T-helper 9 cell (primary cell): ENCODE measurements around the gene PPP4R4.
"Not testable (repeated sequence)": the region's sequence is repeated elsewhere in the genome, so short reads cannot be mapped to it uniquely, and the experiment has no call there.

Experiments
- DNase-seq: peaks from one replicate; pipeline ENCODE4 v3.0.0-alpha.2; 2020

The PPP4R4 gene

DNA sequence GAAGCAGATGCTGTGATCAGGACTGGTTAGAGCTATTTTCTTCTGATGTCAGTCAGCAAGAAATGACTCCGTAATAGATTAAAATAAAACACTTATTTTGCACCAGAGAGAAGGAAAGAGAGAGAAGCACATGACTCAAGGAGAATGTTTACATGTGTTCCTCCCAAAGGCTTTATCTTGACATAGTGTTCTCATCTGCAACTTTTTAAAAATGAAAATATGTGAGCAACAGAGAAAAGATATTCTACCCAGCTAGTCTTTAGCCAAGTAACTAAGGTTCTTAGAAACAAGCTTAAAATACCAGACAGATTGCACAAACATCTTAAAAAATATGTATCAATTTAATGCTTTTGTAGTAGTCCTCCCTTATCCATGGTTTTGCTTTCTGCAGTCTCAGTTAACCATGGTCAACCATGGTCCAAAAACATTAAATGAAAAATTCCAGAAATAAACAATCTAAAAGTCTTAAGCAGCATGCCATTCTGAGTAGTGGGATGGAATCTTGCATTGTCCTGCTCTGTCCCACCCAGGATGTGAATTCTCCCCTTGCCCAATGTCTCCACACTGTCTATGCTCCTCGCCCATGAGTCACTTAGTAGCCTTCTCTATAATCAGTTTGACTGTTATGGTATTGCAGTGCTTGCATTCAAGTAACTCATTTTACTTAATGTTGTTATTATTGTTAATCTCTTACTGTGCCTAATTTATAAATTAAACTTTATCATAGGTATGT is 109.0 kb downstream of the PPP4R4 start:
- DNase-seq: no peak

DNA sequence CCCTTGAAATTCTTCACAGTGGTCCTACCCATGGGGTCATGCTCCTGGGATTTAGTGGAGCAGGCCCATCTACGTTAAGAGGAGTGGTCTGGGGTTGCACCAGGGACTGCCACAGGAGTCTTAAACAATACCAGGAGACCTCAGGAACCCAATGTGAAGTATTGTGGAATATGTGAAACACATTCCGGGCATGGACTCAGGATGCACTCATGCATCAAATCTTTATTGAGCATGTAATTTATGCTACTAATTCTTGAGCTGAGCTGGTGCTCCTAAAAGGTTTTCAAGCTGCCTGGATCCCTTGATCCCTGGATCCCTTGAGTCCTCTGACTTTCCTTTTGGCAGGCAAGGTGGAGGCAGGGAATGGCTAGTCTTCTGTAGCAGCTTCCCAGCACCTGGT is 110.1 kb downstream of the PPP4R4 start:
- no peak for DNase-seq

DNA sequence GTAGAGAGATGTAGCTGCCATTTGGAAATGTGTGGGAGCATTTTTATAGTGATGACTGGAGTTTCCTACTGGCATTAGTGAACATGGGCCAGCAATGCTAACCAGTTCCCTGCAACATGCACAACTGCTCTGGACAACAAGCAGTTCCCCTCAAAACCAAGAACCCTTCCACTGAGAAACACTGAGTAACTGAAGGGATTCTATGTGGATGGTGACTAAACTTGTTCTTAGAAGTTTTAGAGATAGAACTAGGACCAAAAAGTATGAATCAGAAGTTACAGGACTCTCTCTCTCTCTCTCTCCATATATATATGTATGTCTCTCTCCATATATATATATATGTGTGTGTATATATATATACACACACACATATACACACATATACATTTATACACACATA is 111.0 kb downstream of the PPP4R4 start:
- no peak for DNase-seq

DNA sequence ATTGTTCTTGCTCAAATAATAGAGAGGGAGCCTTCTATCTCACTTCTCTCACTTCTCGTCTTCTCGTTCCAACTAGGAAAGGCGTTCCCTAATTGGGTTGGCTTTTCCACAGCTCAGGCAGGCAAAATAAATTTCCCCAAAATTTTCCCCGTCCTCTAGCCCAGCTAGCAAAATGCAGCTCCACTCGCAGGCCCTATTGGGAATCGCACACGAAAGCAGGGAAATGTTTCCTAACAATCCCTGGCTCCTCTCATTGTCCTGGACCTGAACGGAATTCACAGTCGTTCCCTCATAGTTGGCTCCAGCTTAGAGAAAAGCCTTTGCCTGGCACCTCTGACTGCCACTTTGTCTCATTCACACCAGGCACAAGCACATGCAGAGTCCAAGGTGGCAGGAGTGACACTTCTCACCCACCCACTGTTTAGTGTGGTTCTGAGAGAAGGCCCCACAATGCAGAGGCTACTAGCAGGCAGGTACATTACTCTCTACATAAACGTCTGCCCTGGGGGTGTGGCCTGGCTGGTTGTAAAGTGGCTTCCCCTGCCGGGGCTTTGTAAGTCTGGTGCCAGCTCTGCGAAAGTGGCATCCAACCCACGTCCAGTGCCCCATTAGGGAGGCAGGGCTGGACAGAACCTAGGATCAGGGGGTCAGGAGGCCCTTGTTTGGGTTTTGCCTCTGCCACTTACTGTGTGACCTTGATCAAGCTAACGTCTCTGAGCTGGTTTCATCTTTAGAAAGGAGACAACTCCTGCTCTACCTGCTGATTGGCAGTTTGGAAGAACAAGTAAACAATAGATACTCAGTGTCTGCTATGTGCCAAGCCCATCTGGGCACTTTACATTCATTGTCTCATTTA is 114.7 kb downstream of the PPP4R4 start:
- DNase-seq: no peak

DNA sequence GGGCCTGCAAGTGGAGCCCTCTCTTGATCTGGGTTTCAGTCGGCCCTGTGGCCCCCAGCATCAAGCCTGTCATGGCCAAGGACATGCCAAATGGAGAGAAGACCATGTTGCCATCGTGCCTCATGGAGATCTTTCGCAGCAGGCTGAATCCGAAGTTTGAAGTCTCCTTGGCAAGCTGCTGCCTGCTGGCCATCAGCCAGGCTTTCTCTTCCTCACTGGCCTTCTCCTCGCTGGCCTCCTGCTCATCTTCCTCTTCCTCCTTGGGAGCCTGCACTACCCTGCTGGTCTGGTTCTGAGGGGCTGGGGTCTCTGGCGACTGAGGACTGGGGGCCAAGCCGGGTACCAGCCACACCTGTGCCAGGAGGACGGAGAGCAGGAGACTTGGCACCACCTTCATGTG is 116.1 kb downstream of the PPP4R4 start:
- no peak for DNase-seq

DNA sequence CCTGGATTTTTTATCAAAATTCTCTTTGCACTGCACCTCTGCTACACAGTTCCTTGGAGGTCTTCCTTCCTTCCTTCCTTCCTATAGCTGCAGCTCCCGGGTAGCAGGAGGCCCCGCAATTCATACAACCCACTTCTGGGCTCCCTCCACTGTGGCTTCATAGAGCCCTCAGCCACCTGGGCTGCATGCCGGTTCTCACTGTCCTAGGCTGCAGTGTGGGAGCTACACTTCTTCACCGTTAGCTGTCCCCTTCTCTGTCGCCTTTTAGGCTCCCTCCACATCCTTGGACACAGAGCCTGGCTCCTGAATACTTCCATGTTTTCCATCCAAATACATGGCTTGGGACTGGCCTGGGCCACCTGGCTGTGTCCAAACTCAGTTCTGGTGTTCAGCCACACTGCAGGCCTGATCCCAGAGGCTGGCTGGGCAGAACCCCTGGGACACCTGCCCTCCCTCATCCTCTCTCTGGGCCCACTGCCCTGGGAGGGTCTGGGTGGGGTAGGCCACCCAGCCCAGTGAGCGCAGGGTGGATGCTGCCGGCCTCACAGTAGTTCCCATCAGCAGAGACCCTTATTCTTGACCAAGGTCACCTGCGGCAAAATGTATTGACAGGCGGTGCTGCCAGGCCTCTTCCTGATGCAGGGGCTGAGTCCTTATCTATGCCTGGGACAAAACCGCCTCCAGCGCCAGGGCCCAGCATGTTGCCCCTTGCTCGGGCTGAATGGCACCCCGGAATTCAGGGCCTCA is 117.2 kb downstream of the PPP4R4 start:
- no peak for DNase-seq

DNA sequence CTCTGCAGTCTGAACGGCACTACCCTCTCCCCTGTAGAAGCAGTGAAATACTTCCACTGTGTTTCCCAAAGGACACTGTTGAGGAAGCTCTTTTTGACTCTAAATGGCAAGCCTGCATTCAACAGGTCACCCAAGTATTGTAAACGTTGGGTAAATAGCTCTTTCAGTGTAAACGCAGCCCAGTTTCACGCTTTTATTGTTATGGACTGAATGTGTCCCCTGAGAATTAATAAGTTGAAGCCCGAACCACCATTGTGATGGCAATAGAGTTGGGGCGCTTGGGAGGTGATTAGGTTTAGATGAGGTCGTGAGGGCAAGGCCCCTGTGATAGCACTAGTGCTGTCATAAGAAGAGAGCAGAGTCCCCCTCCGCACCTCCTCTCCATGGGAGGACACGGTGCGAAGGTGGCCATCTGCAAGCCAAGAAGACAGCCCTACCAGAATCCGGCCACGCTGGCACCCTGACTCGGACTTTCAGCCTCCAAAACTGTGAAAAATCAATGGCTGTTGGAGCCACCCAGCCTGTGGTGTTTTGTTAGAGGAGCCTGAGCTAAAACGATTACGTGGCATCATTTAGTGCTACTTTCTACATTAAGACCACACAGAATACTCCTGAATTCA is 117.9 kb downstream of the PPP4R4 start:
- DNase-seq: no peak

DNA sequence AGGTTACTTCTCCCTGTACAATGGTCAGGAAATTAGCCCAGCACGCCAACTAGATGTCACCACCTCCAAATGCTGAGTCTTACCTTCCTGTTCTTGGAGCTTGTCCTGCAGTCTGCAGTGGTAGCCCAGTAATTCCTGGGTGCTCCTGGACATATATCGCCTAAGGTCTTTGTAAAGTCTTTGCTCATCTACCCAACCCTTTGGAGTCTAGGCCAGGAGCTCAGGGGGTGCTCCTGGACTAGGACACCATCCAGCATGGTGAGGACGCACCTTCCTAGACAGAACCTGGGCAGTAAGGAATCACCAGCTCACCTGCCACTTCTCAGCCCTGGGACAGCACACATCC is 118.4 kb downstream of the PPP4R4 start:
- no peak for DNase-seq

DNA sequence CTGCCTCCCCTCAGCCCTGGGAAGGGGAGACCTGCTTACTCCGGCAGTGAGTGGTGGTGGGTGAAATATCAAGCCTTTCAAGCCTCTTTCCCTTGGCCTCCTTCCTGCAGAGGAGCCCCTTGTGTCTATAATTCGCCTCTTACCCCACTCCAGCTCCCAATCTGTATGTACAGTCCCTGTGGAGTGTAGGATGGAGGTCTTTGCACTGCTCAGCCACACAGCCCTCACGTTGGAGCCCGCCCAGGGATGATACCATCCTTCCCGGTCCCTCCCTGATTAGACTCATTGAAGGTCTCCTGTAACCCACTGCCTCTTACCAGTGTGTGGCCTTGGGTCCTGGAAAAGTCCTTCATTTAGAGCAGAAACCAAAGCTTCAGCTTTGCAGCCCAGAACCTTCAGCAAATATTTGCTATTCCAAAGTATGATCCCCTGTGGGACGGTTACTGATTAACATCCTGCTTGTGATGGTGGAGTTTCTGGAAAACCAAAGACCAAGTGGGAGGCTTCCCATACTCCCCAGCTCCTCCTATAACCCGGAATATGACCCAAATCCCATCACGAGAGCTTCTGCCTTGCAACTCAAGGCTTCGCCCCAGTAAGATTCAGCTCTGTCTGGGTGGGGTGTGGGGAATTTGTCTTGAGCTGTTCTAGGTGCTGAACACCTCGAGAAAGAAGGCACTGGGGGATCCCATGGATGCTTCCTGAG is 118.9 kb downstream of the PPP4R4 start, which contains the start of gene SERPINA10:
TSS of gene SERPINA10 (minus strand) at position 397 of the 706 bp plus-strand sequence. CDS start 2,675 bp downstream, outside the sequence.
- DNase-seq: no peak

DNA sequence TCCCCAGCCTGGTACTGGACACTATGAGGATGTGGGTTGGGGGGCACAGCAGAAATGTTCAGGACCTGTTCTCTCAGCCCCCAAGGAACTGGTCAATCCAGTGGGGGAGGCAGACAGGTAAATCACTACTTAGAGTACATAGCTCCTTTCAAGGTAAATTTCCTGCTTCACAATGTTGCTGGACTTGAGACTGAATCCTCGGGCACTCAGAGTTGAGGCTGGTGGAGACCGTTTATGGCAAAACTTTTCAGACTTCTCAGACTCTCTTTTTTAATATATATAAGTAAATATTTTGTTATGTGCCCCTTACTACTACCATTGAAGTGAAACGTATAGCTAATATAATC is 119.4 kb downstream of the PPP4R4 start:
- no peak for DNase-seq

DNA sequence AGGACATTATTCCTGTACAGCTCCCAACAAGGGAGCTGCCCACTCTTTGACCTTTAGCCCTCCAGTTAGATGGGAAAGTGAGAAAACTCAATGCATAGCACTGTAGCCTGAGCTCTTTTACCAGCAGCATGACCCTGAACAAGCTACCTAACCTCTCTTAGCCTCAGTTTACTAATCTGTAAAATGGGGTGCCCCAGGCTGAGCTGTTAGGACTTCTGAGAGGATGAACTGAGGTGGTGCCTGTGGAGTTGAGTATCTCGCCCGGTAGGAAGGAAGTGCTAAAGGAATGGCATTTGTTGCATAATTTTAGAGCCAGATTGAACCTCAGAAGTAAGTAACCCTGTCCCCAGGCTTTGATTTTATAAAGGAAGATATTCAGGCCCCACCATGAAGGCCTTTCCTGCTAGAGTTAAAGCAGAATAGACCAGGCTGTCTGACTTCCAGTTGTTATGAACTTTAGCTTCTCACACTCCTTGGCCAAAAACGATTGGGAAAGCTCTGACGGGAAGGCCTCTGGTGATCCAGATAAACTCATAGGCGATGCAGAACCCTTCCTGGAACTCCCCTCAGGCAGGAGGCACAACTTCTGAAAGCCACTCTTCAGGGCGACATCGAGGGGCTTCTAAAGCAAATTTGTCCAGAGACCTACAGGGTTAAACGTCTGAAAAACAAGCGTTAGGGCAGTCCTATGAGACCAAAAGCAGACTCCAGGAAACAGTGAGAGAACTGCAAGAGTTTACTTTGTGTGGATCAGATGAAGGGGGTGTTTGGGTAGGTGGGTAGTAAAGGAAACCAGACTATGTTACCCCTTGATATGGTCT is 121.4 kb downstream of the PPP4R4 start:
- no peak for DNase-seq

DNA sequence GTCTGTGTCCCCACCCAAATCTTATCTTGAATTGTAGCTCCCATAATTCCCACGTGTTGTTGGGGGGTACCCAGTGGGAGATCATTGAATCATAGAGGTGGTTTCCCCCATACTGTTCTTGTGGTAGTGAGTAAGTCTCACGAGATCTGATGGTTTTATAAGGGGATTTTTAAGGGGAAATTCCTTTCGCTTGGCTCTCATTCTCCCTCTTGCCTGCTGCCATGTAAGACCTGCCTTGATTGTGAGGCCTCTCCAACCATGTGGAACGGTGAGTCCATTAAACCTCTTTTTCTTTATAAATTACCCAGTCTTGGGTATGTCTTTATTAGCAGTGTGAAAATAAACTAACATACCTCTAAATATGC is 122.0 kb downstream of the PPP4R4 start:
- not testable (repeated sequence) for DNase-seq

DNA sequence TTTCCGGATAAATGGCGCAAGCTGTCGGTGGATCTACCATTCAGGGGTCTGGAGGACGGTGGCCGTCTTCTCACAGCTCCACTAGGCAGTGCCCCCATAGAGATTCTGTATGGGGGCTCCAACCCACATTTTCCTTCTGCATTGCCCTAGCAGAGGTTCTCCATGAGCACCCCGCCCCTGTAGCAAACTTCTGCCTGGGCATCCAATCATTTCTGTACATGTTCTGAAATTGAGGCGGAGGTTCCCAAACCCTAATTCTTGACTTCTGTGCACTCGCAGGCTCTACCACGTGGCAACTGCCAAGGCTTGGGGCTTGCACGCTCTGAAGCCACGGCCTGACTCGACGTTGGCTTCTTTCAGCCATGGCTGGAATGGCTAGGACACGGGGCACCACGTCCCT is 124.0 kb downstream of the PPP4R4 start:
- no peak for DNase-seq

DNA sequence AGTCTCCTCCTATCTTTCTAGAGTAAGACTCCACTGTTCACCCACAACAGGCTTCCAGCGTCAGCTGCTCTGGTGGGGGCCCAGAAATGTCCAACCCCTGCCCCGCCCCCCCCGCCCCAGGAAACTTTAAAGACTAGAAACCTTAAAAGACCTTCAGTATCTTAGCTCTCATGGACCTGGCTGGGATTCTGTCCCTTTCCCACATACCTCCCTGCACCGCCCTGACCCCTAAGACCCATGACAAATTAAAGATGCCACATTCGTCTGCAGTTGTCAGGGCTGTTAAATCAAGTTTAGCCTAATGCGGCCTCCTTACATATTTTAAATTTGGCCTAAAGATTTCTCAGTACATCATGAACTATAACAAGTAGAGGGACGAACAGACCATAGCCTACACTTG is 129.0 kb downstream of the PPP4R4 start:
- no peak for DNase-seq

DNA sequence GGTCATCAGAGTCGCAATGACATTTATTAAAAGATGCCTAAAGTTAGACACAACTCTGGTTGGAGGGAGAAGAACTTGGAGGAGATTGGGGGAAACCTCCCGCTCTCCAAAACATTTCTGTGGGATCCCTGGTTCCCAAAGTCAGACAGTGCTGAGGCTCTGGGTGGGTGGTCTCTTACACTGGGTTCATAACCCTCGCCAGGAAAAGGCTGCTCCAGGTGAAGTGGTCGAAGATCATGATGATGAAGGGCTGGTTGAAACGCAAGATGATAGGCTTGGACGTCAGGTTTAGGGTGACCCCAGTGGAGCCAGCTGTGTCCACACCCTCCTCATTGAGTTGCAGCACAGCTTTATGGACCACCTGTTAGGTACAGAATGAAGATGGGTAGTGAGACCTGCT is 130.1 kb downstream of the PPP4R4 start:
- no peak for DNase-seq

DNA sequence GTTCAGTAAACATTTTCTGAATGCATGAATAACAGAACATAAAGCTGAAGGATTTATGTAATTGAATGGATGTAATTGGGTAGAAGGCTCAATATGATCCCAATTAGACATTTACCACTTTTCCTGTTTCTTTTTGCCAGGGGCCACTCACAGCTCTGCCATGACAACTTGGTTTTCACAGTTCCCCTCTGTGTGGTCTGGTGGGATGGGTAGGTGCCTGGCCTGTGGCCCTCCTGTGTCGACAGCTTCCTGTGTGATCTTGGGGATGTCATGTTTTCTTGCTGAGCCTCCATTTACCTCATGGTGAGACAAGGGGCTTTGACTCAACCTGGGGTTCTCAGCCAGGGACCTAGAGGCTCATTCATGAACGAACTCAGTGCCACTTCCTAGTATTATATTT is 131.5 kb downstream of the PPP4R4 start:
- DNase-seq: no peak

DNA sequence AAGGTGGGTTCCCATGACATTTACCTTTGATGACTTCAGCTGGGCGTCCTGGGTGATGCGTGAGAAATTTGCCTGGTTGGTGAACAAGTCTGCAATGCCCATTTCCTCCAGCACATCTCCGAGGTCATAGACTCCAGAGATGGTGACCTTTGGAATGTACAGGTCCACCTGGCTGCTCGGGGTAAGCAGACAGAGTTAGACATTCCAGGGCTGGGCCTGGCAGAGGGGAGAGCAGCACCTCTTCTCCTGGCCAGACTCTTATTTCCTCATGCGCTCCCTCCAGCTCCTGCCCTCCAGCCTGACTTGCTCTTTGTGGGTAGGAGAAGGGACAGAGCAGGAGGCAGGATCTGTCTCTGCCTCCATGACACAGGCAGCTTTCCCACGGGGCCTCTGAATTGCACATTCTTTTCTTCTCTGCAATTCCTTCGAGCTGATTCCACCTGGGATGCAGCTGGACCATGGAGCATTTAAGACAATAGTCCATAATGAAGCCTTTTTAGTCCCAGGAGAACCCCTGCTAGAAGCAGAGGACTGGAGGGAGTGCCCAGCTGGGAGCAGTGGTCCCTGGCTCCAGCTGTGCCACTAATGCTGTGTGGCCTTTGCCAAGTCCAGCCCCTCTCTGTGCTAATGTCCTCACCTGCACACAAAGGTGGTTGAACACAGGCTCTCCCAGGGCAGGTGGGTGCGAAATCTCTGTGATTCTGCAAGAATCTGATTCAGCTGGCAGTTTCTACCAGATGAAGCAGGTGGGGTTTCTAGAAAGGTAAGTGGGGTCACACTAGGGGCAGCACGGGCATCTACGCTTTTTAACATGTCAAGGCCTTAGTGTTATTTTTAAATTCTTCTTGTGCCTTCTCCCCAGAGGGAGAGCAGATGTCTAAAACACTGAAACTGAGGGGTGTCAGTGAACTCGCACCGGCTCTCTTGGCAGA is 132.2 kb downstream of the PPP4R4 start:
- DNase-seq: no peak

DNA sequence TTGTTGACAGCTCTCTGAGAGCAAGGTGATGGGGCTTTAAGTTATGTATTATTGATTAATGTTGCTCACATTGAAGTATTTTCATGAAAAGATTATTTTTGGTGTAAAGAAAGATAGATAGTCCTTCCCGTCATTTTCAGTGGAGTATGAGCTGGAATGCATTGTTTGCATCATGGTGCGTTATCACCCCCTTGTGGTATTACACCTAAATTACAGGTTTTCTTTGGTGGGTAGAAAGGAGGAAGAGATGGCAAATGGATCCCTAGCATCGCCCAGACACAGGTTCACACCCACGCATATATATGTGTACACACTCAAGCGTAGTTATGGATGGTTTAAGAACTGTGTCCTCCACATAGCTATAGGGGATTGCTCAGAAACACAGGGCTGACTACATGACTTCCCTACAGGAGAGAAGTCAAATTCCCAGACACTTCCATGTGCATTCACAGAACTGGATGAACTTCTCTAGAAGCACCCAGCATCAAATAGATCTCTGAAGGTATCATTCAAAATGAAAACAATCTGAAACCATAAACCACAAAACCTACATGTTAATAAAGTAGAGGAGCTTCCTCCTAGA is 133.4 kb downstream of the PPP4R4 start:
- DNase-seq: no peak

DNA sequence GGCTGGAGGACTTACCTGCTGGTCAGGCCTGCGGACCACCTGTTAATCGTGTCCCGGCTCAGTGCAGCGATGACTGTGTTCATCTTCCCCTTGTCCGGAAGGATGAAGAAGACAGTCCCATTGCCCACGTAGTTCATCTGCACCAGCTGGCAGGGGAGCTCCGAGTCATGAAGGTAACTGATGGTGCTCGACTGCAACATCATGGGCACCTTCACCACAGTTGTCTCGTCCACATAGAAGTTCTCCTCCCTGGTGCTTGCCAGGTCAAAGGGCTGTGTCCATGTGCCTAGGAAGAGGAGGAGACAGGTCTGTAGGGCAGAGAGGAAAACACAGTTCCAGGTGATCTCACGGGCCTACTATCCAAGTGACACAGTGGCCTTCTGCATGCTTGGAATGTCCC is 135.6 kb downstream of the PPP4R4 start:
- no peak for DNase-seq

DNA sequence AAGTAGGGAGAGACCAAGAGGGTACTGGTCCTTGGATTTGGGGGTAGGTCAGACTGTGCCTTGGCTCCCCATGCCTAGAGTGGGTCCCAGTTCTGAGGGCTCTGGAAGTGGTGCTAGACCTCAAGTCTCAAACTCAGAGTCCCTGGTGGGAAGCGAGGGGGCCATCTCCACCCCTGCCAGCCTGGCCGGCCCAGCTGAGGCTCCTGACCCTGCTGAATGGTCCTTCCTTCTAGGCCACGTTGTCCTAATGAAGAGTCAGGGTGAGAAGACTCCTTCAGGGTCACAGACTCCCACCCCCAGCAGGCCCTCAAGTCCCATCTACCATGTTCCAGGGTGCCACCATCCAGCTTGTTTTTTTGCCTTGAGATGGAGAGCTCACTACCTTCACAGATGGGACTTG is 136.1 kb downstream of the PPP4R4 start:
- no peak for DNase-seq
